Heart right ventricle (tissue), 16 donors: Measurements from ENCODE around the gene SMIM1. TPM values are rescaled to one million over a fixed set of nuclear protein-coding genes. Genes with fewer than 3 reads are reported as not detected.
"Not testable (repeated sequence)": the region's sequence is repeated elsewhere in the genome, so short reads cannot be mapped to it uniquely, and the experiment has no call there.

Experiments used
- ATAC-seq, 8 donors: fragments of 200-7000 bp; cut with Tn5 transposase; one replicate each; pipeline ENCODE4 v1.9.1; 2020; ENCODE audit warnings: mild to moderate bottlenecking in 8 of 8, moderate library complexity in 8 of 8, moderate number of reproducible peaks in 1 of 8
- DNase-seq, 2 donors: peaks; one replicate each; pipeline ENCODE4 v3.0.0-alpha.2; 2020
- H3K27ac ChIP-seq, 10 donors: fragments of 200-600 bp; sonication (generic) in 2 of 10; one replicate each; pipeline versions ENCODE4 v1.5.0 to v1.8.0; 2020 to 2022; ENCODE audit warnings: mild to moderate bottlenecking in 3 of 10
- H3K27me3 ChIP-seq, 7 donors: fragments of 200-600 bp; one replicate each; pipeline ENCODE4 v1.8.0; 2021 to 2022; ENCODE audit warnings: mild to moderate bottlenecking in 2 of 7
- H3K36me3 ChIP-seq, 9 donors: fragments of 200-600 bp; sonication (generic) in 1 of 9; one replicate each; pipeline versions ENCODE4 v1.5.0 to v1.8.0; 2020 to 2022; ENCODE audit warnings: mild to moderate bottlenecking in 2 of 9
- H3K4me1 ChIP-seq, 9 donors: fragments of 200-600 bp; sonication (generic) in 1 of 9; one replicate each; pipeline versions ENCODE4 v1.5.0 to v1.8.0; 2020 to 2022; ENCODE audit warnings: mild to moderate bottlenecking in 4 of 9
- H3K4me3 ChIP-seq, 10 donors: fragments of 200-600 bp; sonication (generic) in 2 of 10; one replicate each; pipeline versions ENCODE4 v1.5.0 to v1.8.0; 2020 to 2022; ENCODE audit warnings: mild to moderate bottlenecking in 7 of 10, moderate library complexity in 2 of 10
- H3K9me3 ChIP-seq, 11 donors: fragments of 200-600 bp in 10 of 11; sonication (generic) in 2 of 11; one replicate each; pipeline versions ENCODE4 v1.5.0 to v1.8.0; 2013 to 2022; ENCODE audit warnings: mild to moderate bottlenecking in 2 of 11, control low read depth in 1 of 11, moderate library complexity in 1 of 11
- WGBS, 2 donors: extraction: QIAGEN DNeasy Blood & Tissue Kit; methylation state at CpG; one replicate each; pipeline ENCODE4 v1.1.7; 2013; ENCODE audit warnings: inconsistent platforms in 1 of 2; 5-methylcytosine and 5-hydroxymethylcytosine counted together
- intact Hi-C, 10 donors: fragments of 100-400 bp; cut with DNase I; formaldehyde crosslinking; loops; one replicate each; pipeline versions ENCODE4 v1.11.1 to v1.14.2; 2022
- polyA plus RNA-seq, 2 donors: library from polyadenylated mRNA; stranded (reverse); fragments of 200-250 nt; gene quantifications; one replicate each; pipeline ENCODE4 v1.2.3, GENCODE V29; 2013
- total RNA-seq, 10 donors: library from RNA; stranded (reverse); fragmentation: NEBNext Ultra II Directional in 3 of 10; extraction: Animal tissue kit (Norgen Biotek cat#: 25700) in 3 of 10; gene quantifications; one replicate each; pipeline versions ENCODE4 v1.2.1 to v1.2.4, GENCODE V29; 2021 to 2023
- TF ChIP-seq, protein P1 (sequence below), 9 donors: fragments of 200-600 bp; sonication (generic) in 2 of 9; IDR thresholded peaks; one replicate each; pipeline versions ENCODE4 v1.5.0 to v1.8.0; 2021 to 2022; ENCODE audit warnings: antibody characterized with exemption in 9 of 9, mild to moderate bottlenecking in 5 of 9, moderate library complexity in 1 of 9
- donor health status: Arrhythmogenic right ventricular cardiomyopathy.
- donor health status: ischemic (EF 13 %, LVEDD 7.1; RV severe dilation, severe dysfunction).
- donor health status: healthy with polysubstance abuse.
- donor health status: DM: no; HTN: yes; CAD: no.
- donor health status: DM: no; HTN: no; CAD: no.
- donor health status: ischemic (EF 25% LVEDD 6.9; RV normal size, moderate dysfunction).
- donor health status: ischemic (EF 25% LVEDD 5.7; RV mildly dilated, moderate dysfunction).
- donor health status: healthy.
- donor health status: DM: yes; HTN: yes; CAD: no.
- donor health status: Ischemic cardiomyopathy.
- donor health status: ischemic (EF 35%, LVEDD 5.7; RV mildly dilated, moderate dysfunction).
- donor health status: nonischemic (EF 11% LVEDD 7.7; RV severe dilation, severe dysfunction).
- donor health status: DM: yes; HTN: yes; CAD: no.
- donor health status: PGD.
- donor health status: ischemic (EF 29% LVEDD 5.4; RV normal size, mild dysfunction).
- donor health status: nonischemic (EF 23%, LVEDD 6.1; RV moderate dilation, normal function).

SMIM1 gene
- total and polyA plus RNA-seq, 12 donors = 4.0 to 33.9 (median 9.7) TPM

DNA sequence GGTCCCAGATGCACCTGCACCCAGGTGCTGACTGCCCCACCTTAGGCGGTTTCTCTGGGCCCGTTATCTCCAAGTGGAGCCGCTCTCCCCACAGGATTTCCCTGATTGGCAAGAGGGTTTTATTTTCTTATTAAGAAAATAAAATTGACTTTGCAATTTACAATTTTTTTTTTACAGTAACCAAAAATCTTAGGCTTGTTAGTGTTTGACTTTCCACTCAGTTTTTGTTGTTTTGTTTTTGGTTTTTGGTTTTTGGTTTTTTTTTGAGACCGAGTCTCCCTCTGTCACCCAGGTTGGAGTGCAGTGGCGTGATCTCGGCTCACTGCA, 25.1 kb upstream of the SMIM1 start:
- 45 to 47% methylated on average over 6 of the region's 6 CpGs for WGBS, 2 donors

DNA sequence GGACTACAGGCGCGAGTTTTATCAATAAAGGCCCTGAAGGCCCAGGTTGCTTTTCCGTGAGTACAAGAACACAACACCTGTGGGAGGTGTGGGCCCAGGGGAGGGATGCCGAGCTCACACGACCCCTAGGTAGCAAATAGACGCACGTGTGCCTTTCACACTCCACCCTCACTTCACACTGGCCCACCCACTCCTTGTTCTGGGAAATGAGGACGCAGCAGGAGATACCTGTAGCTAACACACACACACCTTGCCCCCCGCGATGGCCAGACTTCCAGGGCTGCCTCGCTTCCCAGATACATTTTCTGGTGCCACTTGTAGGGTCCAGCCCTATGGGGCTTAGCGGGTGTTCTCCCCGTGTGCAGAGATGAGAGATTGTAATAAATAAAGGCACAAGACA, 24.6 kb upstream of the SMIM1 start:
- Histone ChIP-seq H3K4me1 (peaks cover 3 to 38% (median 23%) of the 10 kb centered on the region in 9 donors), H3K27me3 (peaks cover 0 to 14% (median 0%) of the 10 kb centered on the region in 7 donors), H3K9me3 (no peaks in the 10 kb centered on the region), H3K4me3 (peak overlapping the region in 8 of 10 donors; percentile 66 to 93 (median 84)), H3K36me3 (peaks cover 0 to 15% (median 2%) of the 10 kb centered on the region in 9 donors), H3K27ac (peak overlapping the region in 1 of 10 donors; percentile 89)
- intact Hi-C loops = no loop called here
- whole genome bisulfite sequencing, 2 donors = 85 to 86% methylated on average over 13 of the region's 13 CpGs
- TF ChIP-seq, protein P1, sequence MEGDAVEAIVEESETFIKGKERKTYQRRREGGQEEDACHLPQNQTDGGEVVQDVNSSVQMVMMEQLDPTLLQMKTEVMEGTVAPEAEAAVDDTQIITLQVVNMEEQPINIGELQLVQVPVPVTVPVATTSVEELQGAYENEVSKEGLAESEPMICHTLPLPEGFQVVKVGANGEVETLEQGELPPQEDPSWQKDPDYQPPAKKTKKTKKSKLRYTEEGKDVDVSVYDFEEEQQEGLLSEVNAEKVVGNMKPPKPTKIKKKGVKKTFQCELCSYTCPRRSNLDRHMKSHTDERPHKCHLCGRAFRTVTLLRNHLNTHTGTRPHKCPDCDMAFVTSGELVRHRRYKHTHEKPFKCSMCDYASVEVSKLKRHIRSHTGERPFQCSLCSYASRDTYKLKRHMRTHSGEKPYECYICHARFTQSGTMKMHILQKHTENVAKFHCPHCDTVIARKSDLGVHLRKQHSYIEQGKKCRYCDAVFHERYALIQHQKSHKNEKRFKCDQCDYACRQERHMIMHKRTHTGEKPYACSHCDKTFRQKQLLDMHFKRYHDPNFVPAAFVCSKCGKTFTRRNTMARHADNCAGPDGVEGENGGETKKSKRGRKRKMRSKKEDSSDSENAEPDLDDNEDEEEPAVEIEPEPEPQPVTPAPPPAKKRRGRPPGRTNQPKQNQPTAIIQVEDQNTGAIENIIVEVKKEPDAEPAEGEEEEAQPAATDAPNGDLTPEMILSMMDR (IDR thresholded peaks at IDR 0.05) = no peak
- DNase-seq (no peak), ATAC-seq (no peak)

More for the DNA sequence above, 25.1 kb upstream of the SMIM1 start:
- H3K4me1 ChIP-seq = peaks cover 3 to 38% (median 23%) of the 10 kb centered on the region in 9 donors
- H3K36me3 ChIP-seq = peaks cover 0 to 19% (median 6%) of the 10 kb centered on the region in 9 donors
- H3K27ac ChIP-seq = peak overlapping the region in 9 of 10 donors; percentile 77 to 92 (median 87)
- no peak for DNase-seq
- peaks cover 0 to 11% (median 0%) of the 10 kb centered on the region in 7 donors for H3K27me3 ChIP-seq
- TF ChIP-seq, protein P1 (IDR thresholded peaks at IDR 0.05) = no peak
- peak overlapping the region; percentile 66 to 93 (median 82) for H3K4me3 ChIP-seq
- ATAC-seq = no peak
- H3K9me3 ChIP-seq = no peaks in the 10 kb centered on the region
- intact Hi-C loops = no loop called here

DNA sequence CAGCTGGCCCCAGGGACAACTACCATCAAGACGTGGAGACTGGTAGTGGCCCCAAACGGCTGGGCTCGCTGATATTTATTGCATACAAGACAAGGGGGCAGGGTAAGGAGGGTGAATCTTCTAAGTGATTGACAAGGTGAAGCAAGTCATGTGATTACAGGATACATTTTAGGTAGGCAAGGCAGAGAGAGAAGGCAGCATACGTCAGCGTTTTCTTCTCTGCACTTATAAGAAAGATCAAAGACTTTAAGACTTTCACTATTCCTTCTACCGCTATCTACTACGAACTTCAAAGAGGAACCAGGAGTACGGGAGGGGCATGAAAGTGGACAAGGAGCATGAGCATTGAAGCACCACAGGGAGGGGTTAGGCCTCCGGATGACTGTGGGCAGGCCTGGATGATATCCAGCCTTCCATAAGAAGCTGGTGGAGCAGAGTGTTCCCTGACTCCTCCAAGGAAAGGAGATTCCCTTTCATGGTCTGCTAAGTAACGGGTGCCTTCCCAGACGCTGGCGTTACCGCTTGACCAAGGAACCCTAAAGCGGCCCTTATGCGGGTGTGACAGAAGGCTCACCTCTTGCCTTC, 24.1 kb upstream of the SMIM1 start:
- H3K36me3 ChIP-seq, intact Hi-C loops, ATAC-seq, H3K4me3 ChIP-seq, H3K27ac ChIP-seq, H3K9me3 ChIP-seq, DNase-seq: not testable (repeated sequence)
- 80 to 82% methylated on average over 15 of the region's 15 CpGs for WGBS, 2 donors
- H3K27me3 ChIP-seq = peaks cover 0 to 20% (median under 1%) of the 10 kb centered on the region in 7 donors
- H3K4me1 ChIP-seq = peaks cover 3 to 38% (median 23%) of the 10 kb centered on the region in 9 donors

DNA sequence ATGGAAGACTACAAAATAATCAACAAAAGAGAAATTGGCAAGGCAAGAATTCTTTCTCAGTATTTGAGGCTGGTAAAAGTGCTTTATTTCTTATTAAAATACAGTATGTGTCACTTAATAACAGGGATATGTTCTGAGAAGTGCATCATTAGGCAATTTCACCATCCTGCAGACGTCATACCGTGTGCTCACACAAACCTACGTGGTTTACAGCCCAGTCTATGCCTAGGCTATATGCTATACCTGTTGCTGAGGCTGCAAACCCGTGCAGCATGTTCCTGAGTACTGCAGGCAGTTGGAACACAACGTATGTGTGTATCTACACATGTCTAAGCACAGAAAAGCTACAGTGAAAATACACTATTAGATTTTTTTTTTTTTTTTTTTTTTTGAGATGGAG, 23.0 kb upstream of the SMIM1 start:
- Histone ChIP-seq H3K9me3 (no peaks in the 10 kb centered on the region), H3K27ac (no peak overlapping the region), H3K27me3 (peaks cover 0 to 31% (median 7%) of the 10 kb centered on the region in 7 donors), H3K36me3 (peaks cover 0 to 5% (median 0%) of the 10 kb centered on the region in 9 donors), H3K4me1 (peaks cover 3 to 33% (median 23%) of the 10 kb centered on the region in 9 donors), H3K4me3 (no peak overlapping the region)
- DNase-seq (no peak), ATAC-seq (no peak)
- TF ChIP-seq, protein P1 (IDR thresholded peaks at IDR 0.05) = no peak
- intact Hi-C loops = no loop called here
- 68 to 74% methylated on average over 5 of the region's 5 CpGs for WGBS, 2 donors

DNA sequence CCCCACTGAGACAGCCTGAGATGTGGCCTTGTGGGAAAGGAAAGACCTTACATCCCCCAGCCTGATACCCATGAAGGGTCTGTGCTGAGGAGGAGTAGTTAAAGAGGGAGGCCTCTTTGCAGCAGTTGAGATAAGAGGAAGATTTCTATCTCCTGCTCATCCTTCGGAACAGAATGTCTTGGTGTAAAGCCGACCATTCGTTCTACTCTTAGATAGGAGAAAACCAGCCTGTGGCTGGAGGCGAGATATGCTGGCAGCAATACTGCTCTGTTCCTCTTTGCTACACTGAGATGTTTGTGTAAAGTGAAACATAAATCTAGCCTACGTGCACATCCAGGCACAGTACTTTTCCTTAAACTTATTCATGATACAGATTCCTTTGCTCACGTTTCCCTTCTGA, 21.8 kb upstream of the SMIM1 start:
- no peaks in the 10 kb centered on the region for H3K36me3 ChIP-seq
- intact Hi-C loops = no loop called here
- peaks cover 3 to 20% (median 17%) of the 10 kb centered on the region in 9 donors for H3K4me1 ChIP-seq
- TF ChIP-seq, protein P1 (IDR thresholded peaks at IDR 0.05) = no peak
- no peak for DNase-seq
- no peaks in the 10 kb centered on the region for H3K9me3 ChIP-seq
- WGBS, 2 donors = 52 to 57% methylated on average over 6 of the region's 6 CpGs
- no peak overlapping the region for H3K27ac ChIP-seq
- ATAC-seq = no peak
- H3K27me3 ChIP-seq = peaks cover 0 to 43% (median 12%) of the 10 kb centered on the region in 7 donors
- H3K4me3 ChIP-seq = no peak overlapping the region
